ENCODE data around the gene IER2.
A peak's percentile ranks its signal among the peaks of the same experiment; 100 is the strongest.

DNA sequence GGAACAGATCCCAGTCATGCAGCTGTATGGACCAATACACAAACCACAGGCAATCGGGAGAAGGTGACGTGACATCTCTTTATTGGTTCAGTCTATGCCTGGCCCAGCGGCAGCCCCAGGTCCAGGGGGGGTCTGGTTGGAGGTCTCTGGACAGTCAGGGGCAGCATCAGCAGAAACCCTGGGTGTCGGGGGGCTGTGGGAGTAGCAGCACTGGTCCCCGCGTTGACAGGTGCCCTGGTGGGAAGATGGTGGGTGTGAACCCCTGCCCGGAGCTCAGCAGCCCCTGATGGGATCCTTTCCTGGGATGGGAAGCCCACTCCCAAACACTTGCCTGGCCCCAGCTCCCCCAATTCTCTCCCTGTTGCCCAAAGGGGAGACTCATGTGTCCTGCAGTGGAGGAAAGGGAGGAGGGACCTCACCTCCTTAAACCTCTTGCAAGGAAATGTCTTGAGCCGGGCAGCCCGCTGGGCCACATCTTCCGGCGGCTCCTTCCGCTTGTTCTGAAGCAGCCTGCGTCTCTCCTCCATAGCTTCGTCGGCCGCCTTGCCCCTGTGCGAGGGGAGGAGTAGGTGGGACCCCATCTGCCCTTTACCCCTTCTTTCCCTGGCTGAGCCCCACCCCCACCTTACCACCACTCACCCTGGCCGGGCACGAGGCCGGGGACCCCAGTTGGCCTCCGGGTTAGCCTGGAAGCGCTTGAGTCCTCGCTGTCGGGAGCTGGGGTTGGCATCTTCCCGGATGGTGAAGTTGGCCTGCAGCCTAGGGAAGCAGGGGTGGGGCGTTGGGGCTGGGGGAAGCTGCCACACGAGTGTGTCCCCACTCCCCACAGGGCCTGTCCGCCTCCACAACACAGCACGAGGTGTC, 45.1 kb upstream of the IER2 start:
- no peak for TF ChIP-seq POLR2A (IDR thresholded peaks at IDR 0.05; ENCODE audit: low read depth, low read length)
- no peak for TF ChIP-seq TAF1 (IDR thresholded peaks at IDR 0.05; ENCODE audit: low read depth, low read length)
- no peak; the same call in 1 of the 2 replicates for TF ChIP-seq POLR2AphosphoS5 (IDR thresholded peaks at IDR 0.05; ENCODE audit: low read depth, low read length)
- TF ChIP-seq SPI1 (IDR thresholded peaks at IDR 0.05; ENCODE audit: low read depth, low read length), result no peak
- TF ChIP-seq PAX5 (IDR thresholded peaks at IDR 0.05; ENCODE audit: insufficient read depth, low read length, severe bottlenecking), result no peak
- TF ChIP-seq POU2F2 (IDR thresholded peaks at IDR 0.05; ENCODE audit: low read depth, low read length), result 0 out of 2 replicates have a peak, but pooled peaks have one; percentile 24

Measured in GM12891 (cell line).